Upper lobe of left lung (tissue), 6 donors: ENCODE data around the gene RAB37. TPM values are rescaled to one million over a fixed set of nuclear protein-coding genes. Genes with fewer than 3 reads are reported as not detected.

Experiments used
- ATAC-seq, 2 donors: fragments of 200-7000 bp; cut with Tn5 transposase; one replicate each; pipeline ENCODE4 v1.9.1; 2022; ENCODE audit warnings: mild to moderate bottlenecking in 2 of 2, moderate library complexity in 2 of 2; ENCODE audit not compliant: low FRiP score in 2 of 2
- DNase-seq, 2 donors: peaks; one replicate each; pipeline ENCODE4 v3.0.0-alpha.2; 2019 to 2020
- H3K27ac ChIP-seq, 4 donors: fragments of 200-600 bp; sonication (generic); one replicate each; pipeline ENCODE4 v1.5.1; 2016 to 2019
- H3K27me3 ChIP-seq, 4 donors: fragments of 200-600 bp; sonication (generic); one replicate each; pipeline ENCODE4 v1.5.1; 2017 to 2019
- H3K36me3 ChIP-seq, 4 donors: fragments of 200-600 bp; sonication (generic); one replicate each; pipeline ENCODE4 v1.5.1; 2016 to 2019
- H3K4me1 ChIP-seq, 4 donors: fragments of 200-600 bp; sonication (generic); one replicate each; pipeline ENCODE4 v1.5.1; 2018 to 2019
- H3K4me3 ChIP-seq, 4 donors: fragments of 200-600 bp; sonication (generic); one replicate each; pipeline ENCODE4 v1.5.1; 2017 to 2019; ENCODE audit warnings: mild to moderate bottlenecking in 2 of 4, moderate library complexity in 1 of 4
- H3K9me3 ChIP-seq, 4 donors: fragments of 200-600 bp; sonication (generic); one replicate each; pipeline ENCODE4 v1.5.1; 2018 to 2019
- EP300 ChIP-seq, 4 donors: sonication (generic); formaldehyde crosslinking; IDR thresholded peaks; one replicate each; pipeline ENCODE4 v1.5.1; 2017; ENCODE audit warnings: antibody characterized with exemption in 4 of 4, control low read depth in 2 of 4
- POLR2A ChIP-seq, 4 donors: fragments of 450-650 bp; IDR thresholded peaks; one replicate each; pipeline ENCODE4 v1.5.1; 2016 to 2017; ENCODE audit warnings: antibody characterized with exemption in 4 of 4, mild to moderate bottlenecking in 2 of 4
- POLR2AphosphoS5 ChIP-seq, 2 donors: sonication (generic); formaldehyde crosslinking; IDR thresholded peaks; one replicate each; pipeline ENCODE4 v1.5.1; 2017; ENCODE audit warnings: antibody characterized with exemption in 2 of 2
- WGBS, 2 donors: methylation state at CpG; one replicate each; pipeline ENCODE4 v1.1.5; 2017 to 2018; 5-methylcytosine and 5-hydroxymethylcytosine counted together
- total RNA-seq, 6 donors: library from RNA; depleted of rRNA in 4 of 6; stranded (reverse); fragments of >200 nt in 4 of 6; gene quantifications; one replicate each; pipeline versions ENCODE4 v1.1.0 to v1.2.1, GENCODE V29; 2016 to 2021
- TF ChIP-seq, protein P1 (sequence below), 6 experiments: fragments of 450-650 bp in 4 of 6; fragments of 200-600 bp in 2 of 6; sonication (generic) in 2 of 6; IDR thresholded peaks; one replicate each; pipeline ENCODE4 v1.5.1; 2016 to 2019; ENCODE audit warnings: antibody characterized with exemption in 6 of 6
- donor health status: DM: no; HTN: no; CAD: no; lungs with moderate emphysema.
- donor health status: DM: no; HTN: yes; CAD: no; lungs with severe emphysema.

Gene RAB37
- total RNA-seq, 6 donors from 2014 or later = 1.1 to 7.1 (median 3.7) TPM

- 70 to 77% methylated on average over 16 of the region's 17 CpGs for WGBS, 2 donors
- H3K27me3 ChIP-seq = no peaks in the 10 kb centered on the region
- peaks cover 0 to 10% (median 3%) of the 10 kb centered on the region in 4 donors for H3K4me1 ChIP-seq
- peak overlapping the region in 2 of 4 donors; percentile 14 to 54 for H3K27ac ChIP-seq
- H3K36me3 ChIP-seq = peaks cover 10 to 60% (median 42%) of the 10 kb centered on the region in 4 donors
- peak in 1 of 2 donors; percentile 3 for ATAC-seq
- TF ChIP-seq POLR2AphosphoS5 (IDR thresholded peaks at IDR 0.05) = no peak
- TF ChIP-seq, protein P1, sequence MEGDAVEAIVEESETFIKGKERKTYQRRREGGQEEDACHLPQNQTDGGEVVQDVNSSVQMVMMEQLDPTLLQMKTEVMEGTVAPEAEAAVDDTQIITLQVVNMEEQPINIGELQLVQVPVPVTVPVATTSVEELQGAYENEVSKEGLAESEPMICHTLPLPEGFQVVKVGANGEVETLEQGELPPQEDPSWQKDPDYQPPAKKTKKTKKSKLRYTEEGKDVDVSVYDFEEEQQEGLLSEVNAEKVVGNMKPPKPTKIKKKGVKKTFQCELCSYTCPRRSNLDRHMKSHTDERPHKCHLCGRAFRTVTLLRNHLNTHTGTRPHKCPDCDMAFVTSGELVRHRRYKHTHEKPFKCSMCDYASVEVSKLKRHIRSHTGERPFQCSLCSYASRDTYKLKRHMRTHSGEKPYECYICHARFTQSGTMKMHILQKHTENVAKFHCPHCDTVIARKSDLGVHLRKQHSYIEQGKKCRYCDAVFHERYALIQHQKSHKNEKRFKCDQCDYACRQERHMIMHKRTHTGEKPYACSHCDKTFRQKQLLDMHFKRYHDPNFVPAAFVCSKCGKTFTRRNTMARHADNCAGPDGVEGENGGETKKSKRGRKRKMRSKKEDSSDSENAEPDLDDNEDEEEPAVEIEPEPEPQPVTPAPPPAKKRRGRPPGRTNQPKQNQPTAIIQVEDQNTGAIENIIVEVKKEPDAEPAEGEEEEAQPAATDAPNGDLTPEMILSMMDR (IDR thresholded peaks at IDR 0.05) = no peak
- TF ChIP-seq POLR2A (IDR thresholded peaks at IDR 0.05) = no peak
- no peak for TF ChIP-seq EP300 (IDR thresholded peaks at IDR 0.05)
- DNase-seq = peak in 1 of 2 donors; percentile 68
- H3K4me3 ChIP-seq = no peak overlapping the region
- no peaks in the 10 kb centered on the region for H3K9me3 ChIP-seq
Observed at GRCh38 chr17:74768069-74768762, 31.2 kb downstream of the RAB37 start.

DNA sequence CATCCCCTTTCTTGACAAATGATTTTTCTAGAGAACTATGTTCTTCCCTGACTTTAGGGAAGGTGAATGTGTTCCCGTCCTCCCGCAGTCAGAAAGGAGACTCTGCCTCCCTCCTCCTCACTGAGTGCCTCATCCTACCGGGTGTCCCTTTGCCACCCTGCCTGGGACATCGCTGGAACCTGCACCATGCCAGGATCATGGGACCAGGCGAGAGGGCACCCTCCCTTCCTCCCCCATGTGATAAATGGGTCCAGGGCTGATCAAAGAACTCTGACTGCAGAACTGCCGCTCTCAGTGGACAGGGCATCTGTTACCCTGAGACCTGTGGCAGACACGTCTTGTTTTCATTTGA is 31.7 kb downstream of the RAB37 start:
- Histone ChIP-seq H3K27ac (peak overlapping the region in 1 of 4 donors; percentile 14), H3K4me1 (peaks cover 0 to 7% (median 1%) of the 10 kb centered on the region in 4 donors), H3K36me3 (peaks cover 14 to 65% (median 47%) of the 10 kb centered on the region in 4 donors), H3K4me3 (no peak overlapping the region), H3K27me3 (no peaks in the 10 kb centered on the region), H3K9me3 (no peaks in the 10 kb centered on the region)
- 73 to 86% methylated on average over 7 of the region's 7 CpGs for WGBS, 2 donors
- DNase-seq (no peak), ATAC-seq (no peak)
- no peak for TF ChIP-seq EP300 (IDR thresholded peaks at IDR 0.05)
- TF ChIP-seq POLR2A (IDR thresholded peaks at IDR 0.05) = no peak
- TF ChIP-seq POLR2AphosphoS5 (IDR thresholded peaks at IDR 0.05) = no peak
- TF ChIP-seq, protein P1 (IDR thresholded peaks at IDR 0.05) = no peak

GRCh38 chr17:74769266-74769855 is 32.3 kb downstream of the RAB37 start:
- WGBS, 2 donors = 73 to 82% methylated on average over 6 of the region's 6 CpGs
- Histone ChIP-seq H3K4me1 (peaks cover 0 to 9% (median 3%) of the 10 kb centered on the region in 4 donors), H3K27ac (no peak overlapping the region), H3K27me3 (no peaks in the 10 kb centered on the region), H3K4me3 (no peak overlapping the region), H3K36me3 (peaks cover 14 to 63% (median 48%) of the 10 kb centered on the region in 4 donors), H3K9me3 (no peaks in the 10 kb centered on the region)
- DNase-seq = no peak
- ATAC-seq = no peak
- TF ChIP-seq, protein P1 (IDR thresholded peaks at IDR 0.05) = no peak
- TF ChIP-seq POLR2AphosphoS5 (IDR thresholded peaks at IDR 0.05) = no peak
- no peak for TF ChIP-seq POLR2A (IDR thresholded peaks at IDR 0.05)
- no peak for TF ChIP-seq EP300 (IDR thresholded peaks at IDR 0.05)

DNA sequence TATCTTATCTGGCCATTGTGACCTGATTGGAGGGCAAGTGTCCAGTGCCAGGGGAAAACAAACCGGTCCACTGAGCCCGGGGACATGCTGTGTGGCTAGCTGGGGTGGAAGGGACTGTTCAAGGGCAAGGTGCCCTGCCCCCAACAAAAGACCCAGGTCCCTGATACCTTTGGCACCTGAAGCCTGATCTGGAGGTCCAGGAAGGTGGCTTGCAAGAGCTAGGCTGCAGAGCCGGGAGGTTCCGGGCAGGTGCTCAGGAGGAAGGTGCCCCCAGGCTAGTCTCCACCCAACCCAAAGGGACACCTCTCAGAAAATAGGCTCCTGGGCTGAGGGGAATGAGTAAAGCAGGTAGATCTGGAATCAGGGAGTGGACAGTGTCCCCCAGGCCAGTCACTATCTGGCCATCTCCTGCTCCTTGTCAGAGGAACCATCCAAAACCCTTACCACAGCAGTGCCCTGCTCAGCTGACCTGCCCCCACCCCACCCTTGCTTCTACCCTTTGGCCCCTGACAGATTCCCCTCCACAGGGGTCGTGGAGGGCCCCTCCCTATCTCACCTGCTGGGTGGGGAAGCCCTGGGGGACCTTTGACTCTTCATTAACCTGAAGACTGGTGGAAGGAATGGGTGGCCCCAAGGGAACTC is 32.9 kb downstream of the RAB37 start:
- 78 to 80% methylated on average over 4 to 5 of the region's 5 CpGs for WGBS, 2 donors
- Histone ChIP-seq H3K9me3 (no peaks in the 10 kb centered on the region), H3K27me3 (no peaks in the 10 kb centered on the region), H3K27ac (peak overlapping the region in 1 of 4 donors; percentile 3), H3K36me3 (peaks cover 14 to 59% (median 46%) of the 10 kb centered on the region in 4 donors), H3K4me3 (no peak overlapping the region), H3K4me1 (peaks cover 0 to 15% (median 7%) of the 10 kb centered on the region in 4 donors)
- no peak for DNase-seq
- no peak for TF ChIP-seq EP300 (IDR thresholded peaks at IDR 0.05)
- TF ChIP-seq, protein P1 (IDR thresholded peaks at IDR 0.05) = no peak
- TF ChIP-seq POLR2A (IDR thresholded peaks at IDR 0.05) = no peak
- no peak for TF ChIP-seq POLR2AphosphoS5 (IDR thresholded peaks at IDR 0.05)
- no peak for ATAC-seq
